ENCODE data around the gene LEPR.
"Not testable (repeated sequence)": the region's sequence is repeated elsewhere in the genome, so short reads cannot be mapped to it uniquely, and the experiment has no call there.

The LEPR gene, protein sequence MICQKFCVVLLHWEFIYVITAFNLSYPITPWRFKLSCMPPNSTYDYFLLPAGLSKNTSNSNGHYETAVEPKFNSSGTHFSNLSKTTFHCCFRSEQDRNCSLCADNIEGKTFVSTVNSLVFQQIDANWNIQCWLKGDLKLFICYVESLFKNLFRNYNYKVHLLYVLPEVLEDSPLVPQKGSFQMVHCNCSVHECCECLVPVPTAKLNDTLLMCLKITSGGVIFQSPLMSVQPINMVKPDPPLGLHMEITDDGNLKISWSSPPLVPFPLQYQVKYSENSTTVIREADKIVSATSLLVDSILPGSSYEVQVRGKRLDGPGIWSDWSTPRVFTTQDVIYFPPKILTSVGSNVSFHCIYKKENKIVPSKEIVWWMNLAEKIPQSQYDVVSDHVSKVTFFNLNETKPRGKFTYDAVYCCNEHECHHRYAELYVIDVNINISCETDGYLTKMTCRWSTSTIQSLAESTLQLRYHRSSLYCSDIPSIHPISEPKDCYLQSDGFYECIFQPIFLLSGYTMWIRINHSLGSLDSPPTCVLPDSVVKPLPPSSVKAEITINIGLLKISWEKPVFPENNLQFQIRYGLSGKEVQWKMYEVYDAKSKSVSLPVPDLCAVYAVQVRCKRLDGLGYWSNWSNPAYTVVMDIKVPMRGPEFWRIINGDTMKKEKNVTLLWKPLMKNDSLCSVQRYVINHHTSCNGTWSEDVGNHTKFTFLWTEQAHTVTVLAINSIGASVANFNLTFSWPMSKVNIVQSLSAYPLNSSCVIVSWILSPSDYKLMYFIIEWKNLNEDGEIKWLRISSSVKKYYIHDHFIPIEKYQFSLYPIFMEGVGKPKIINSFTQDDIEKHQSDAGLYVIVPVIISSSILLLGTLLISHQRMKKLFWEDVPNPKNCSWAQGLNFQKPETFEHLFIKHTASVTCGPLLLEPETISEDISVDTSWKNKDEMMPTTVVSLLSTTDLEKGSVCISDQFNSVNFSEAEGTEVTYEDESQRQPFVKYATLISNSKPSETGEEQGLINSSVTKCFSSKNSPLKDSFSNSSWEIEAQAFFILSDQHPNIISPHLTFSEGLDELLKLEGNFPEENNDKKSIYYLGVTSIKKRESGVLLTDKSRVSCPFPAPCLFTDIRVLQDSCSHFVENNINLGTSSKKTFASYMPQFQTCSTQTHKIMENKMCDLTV

DNA sequence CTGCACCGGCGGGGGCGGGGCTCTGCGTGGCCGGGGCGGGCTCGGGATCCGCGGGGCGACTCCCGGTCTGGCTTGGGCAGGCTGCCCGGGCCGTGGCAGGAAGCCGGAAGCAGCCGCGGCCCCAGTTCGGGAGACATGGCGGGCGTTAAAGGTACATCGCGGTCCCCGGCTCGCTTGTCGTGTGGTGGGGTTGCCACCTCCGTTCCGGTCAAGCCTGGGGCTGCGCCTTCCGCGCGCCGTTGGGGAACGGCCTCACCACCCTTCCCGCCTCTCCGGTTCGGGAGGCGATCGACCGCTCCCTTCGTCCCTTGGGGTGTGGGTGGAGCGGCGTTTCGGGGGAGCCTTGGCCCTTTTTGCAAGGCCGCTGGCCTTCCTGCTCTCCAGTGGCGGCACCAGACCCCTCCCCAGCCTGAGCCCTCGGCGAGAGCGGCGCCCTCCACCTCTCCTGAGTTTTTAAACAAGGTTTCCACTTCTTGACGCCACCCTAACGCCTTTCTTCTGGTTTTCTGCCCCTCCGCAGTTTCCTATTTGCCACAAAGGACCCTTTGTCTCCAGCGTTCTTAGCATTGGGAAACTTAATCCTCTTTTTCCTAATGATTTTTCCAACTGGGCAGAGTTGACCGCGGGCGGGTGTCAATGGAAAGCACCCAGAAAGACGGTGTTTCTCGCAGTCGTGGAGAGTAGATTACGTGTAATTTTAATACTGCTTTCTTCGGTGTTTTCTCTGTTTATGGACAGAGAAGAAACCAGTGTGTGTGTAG, at the start of gene LEPR, which contains the start of gene LEPROT:
Gene LEPR (plus strand): TSS at position 79 of the 761 bp plus-strand sequence. CDS start 144,898 bp downstream, outside the sequence.
Gene LEPROT (plus strand): TSS at position 79 of the 761 bp plus-strand sequence. CDS start 57 bp downstream, at position 136.
- DNase-seq (ENCODE audit: low spot score) = peak; percentile 54

DNA sequence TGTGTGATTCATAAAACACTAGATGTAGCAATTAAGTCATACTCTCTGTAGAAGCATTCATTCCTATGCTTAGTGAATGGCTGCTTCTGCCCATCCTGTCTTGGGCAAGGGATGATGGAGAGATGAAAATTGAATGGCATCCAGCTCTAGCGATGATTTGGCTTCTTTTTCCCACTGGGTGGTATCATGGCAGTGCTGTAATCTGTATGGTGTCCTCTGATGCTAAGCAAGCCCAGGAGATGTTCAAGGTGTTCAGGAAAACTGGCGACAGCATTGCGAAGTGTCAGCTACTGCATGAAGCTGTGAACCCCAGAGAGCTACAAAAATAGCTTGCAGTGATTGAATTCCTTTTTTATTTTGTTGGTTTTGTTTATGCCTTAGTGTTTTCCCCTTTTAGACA, 48.9 kb upstream of the LEPR start:
- no peak for DNase-seq (ENCODE audit: low spot score)

DNA sequence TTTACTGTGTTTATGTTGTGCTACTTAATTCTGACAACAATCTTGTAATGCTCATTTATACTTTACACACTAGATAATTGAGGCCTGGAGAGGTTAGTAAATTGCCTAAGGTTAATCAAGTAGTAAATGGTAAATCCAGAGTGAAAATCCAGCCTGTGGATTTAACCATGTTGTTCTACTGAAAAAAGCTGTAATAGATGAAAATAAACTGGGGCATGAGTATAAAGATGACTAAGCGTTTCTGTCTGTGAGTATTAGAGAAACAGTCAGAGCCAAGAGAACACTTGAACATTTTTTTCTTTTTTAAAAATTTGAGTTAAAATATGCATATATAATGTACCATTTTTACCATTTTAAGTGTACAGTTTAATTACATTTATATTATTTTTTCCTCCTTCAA, 47.9 kb upstream of the LEPR start:
- DNase-seq (ENCODE audit: low spot score) = no peak

DNA sequence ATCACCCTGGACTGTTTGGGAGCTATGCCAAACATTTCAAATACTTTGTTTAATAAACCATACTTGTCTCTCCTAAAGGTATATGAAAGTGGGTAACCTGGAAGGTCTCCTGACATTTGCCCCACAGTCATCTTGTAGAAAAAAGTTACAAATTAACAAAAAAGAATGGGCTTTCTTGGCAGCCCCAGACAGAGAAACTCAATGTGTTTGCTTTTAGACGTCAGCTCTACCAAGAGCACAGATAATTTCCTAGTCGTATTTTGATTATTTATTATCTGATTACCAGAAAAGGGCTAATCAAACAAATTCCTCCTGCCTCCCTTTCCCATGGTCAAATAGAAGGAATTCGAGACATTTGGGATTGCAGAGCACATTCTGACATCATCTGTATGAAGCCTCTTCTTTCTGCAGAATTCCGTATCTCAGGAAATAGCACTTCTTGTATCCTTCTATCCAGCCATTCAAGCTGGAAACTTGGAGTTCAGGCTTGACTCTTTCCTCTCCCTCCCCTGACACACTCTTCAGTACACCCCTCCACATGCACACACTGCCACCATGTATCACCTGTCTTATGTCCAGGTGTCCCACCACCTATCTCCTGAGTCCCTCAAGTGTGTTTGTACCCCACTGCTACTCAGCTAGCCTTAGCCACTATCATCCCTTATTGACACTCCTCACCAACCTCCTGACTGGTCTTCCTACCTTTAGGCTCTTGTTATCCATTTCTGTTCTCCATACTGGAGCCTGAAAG, 42.8 kb upstream of the LEPR start:
- DNase-seq (ENCODE audit: low spot score) = no peak

DNA sequence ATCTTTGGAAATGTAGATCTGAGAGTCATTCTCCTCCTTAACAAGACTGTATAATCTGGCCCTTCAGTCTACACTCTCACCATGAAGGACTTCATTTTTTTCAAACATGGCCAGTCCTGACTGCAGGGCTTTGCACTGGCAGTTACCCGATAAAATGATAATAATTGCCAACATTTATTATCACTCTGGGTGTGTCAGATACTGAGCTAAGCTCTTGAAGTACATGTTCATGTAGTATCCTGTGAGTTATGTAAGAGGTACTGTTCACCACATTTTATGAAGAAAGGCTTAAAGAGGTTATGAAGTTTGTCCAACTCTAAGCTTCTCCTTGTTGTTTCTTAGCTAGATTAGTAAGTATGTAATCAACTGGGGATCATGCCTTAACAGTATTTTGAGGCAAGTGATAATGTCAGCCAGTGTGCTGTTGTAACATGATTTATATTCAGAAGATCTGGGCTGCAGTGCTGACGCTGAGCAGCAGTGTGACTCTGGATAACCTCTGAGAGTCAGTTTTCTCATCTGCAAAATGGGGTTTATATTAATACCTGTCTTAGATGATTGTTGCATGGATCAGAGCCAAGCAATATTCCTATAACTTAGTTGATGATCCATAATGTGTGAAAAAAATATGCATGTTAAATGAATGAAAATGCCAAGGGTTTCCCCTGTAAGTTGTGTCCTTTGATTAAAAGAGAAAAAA, 42.1 kb upstream of the LEPR start:
- no peak for DNase-seq (ENCODE audit: low spot score)

DNA sequence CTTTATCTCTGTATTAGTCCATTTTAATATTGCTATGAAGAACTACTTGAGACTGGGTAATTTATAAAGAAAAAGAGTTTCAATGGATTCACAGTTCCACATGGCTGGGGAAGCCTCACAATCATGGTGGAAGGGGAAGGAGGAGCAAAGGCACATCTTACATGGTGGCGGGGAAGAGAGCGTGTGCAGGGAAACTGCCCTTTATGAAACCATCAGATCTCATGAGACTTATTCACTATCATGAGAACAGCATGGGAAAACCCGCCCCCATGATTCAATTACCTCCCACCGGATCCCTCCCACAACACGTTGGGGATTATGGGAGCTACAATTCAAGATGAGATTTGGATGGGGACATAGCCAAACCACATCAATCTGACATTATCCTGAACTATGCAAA, 36.0 kb upstream of the LEPR start:
- not testable (repeated sequence) for DNase-seq (ENCODE audit: low spot score)

DNA sequence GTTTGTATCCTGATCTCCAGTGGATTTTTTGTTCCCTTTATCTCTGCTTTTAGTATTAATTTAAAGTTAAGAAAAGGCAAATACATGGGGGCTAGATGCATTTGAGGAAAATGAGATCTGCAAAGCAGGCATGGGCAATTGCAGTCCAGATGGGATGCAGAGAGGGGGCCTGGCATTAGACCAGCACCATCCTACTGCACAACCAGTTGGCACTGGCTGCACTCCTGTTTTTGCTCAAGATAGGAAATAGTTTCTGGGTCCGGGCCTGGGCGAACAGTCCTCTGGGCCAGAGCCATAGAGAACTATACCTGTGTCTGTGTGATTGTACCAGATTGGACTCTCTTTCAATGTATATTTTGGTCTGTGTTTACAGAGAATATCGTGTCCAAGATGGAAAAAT, 34.0 kb upstream of the LEPR start:
- no peak for DNase-seq (ENCODE audit: low spot score)

DNA sequence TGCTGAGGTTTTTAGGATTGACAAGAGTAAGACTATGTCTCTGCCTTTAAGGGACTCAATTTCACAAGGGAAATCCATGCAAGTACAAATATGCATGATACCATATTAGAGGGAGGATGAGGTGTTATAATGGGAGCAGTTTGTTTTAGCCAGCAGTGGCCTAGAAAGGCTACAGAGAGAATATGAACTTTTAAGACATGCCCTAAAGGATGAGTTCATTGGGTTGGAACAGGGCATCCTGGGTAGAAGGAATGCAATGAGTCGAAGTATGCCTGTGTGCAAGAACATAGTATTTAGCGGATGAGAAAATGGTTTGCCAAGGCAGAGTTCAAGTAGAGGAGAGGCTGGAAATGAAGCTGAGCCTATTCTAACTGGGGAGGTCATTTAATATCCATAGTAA, 32.6 kb upstream of the LEPR start:
- DNase-seq (ENCODE audit: low spot score) = no peak

DNA sequence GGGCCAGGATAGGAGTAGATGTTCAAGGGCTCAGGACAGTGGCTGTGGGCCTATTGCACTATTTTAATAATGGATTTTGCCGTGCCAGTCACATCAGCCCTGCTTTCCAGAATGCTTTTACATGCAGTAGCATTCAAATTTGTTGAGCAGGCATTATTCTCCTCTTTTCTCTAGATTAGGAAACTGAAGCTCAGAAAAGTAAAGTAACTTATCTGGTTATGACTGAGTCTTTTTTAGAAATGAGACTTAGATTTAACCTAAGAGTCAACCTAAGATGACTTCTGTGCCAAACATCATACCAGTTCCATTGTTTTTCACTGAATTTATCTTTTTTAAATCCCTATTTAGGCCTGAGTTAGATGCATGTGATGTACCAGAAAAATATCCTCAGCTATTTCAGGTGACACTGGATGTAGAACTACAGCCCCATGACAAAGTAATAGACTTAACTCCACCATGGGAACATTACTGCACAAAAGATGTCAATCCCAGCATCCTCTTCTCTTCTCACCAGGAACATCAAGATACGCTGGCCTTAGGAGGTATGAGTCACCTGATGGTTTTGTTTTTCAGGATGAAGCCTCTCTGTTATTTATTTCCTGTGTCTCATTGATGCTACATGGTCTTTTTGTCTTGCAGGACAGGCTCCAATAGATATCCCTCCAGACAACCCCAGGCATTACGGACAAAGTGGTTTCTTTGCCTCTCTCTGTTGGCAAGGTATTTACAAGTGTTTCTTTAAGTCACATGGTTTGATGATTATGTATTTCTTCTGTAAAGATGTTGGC, 31.4 kb upstream of the LEPR start:
- DNase-seq (ENCODE audit: low spot score) = peak; percentile 1

DNA sequence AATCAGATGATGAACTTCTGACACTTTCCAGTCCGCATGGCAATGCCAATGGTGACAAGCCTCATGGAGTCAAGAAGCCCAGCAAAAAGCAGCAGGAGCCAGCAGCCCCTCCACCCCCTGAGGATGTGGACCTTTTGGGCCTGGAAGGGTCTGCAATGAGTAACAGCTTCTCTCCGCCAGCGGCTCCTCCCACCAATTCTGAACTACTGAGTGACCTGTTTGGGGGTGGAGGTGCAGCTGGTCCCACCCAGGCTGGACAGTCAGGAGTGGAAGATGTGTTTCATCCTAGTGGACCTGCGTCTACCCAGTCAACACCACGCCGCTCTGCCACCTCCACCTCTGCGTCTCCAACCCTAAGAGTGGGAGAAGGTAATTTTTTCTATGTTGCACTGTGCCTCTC, 28.0 kb upstream of the LEPR start:
- DNase-seq (ENCODE audit: low spot score) = no peak

DNA sequence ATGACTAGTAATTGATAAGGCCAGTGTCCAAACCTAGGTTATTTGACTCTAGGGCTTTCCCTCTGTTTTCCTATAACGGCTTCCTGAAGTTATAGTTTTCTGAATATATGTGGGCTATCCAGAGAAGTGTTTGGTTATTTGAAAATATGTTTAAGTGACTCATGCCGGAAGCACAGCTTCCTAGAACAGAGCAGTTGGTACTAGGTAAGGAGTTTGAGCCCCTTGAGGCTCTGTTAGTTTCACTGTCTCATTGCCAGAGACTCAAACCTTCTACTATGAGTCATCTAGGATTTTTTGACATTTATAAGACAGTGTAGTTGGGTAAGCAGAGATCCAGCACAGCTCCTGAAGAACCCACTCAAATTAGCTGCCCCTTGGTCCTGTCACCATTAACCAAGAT, 27.1 kb upstream of the LEPR start:
- DNase-seq (ENCODE audit: low spot score) = no peak

DNA sequence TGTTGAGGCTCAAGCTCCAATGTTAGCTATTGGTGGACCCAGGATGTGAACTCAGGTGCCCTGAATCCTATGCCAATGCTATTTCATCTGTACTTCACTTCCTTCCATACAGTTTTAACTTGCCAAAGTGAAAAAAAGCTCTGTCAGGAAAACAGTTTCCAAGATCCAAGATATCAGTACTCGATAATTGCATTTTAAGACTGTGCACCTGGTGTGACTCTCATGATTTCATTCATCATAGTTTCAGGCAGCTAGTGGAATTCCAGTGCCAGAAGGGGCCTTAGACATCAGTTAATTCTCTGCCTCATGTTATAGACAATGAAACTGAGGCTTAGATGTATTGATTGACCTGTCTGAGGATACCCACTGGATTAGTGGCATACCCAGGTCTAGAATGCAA, 26.5 kb upstream of the LEPR start:
- no peak for DNase-seq (ENCODE audit: low spot score)

DNA sequence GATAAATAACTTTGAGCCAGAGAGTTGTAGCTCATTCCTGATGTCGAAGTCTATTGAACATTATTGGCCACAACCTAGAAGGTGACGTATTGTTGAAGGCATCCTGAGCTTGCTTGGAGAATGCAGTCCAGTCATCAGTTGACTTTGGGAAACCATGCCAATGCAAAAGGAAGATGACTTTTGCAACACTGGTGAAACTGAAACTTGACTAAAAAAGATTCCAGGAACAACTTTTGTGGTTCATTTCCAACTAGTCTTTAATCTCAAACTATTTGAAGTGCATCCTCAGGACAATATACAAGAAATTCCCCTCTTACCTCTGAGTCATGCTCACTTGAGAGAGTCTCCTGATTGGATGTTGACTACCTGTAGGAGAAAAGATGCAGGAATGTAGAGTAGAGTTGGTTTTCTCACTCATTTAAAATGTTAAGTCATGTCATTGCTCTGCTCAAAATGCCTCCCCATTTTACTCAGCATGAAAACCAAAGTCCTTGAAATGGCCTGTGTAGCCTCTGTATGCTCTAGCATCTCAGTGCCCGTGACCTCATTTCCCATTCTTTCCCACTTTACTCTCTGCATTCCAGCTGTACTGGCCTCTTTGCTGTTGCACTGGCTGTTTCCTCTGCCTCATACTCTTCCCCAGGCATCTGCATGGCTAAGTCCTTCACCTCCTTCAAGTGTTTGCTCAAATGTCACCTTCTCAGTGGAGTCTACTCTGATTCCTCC, 24.4 kb upstream of the LEPR start:
- no peak for DNase-seq (ENCODE audit: low spot score)

DNA sequence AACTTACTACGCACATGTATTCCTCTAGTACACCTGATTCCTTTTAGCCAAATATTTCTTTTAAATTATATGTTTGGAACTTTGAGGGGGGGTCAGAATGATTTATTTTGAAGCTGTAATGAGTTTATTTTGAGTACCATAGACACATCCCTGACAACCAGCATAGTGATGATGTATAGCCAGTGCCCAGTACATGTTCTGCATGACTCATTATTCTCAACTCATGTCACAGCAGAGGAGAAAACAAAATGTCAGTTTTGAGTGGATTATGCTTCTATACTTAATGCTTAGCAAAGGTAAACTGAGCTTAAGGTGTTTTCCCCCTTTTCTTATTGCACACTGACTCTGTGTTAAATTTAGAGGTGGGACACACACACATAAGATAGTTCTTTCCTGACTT, 22.4 kb upstream of the LEPR start:
- DNase-seq (ENCODE audit: low spot score) = no peak

DNA sequence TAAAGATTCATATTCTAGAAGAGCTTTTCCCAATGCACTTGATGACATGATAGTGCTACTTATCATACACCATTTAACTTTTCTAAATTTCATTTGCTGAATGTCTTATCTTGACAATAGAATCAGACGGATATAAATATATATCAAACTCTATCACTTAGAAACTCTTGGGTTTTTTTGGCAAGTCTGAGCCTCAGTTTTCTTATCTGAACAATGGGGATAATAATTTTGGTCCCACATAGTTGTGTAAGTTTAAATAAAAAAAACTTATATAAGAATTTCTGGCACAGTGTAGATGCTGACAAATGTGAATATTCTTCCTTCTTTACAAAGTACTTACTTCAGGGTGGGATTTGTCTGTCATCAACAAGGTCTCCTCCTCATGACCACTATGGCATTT, 21.5 kb upstream of the LEPR start:
- DNase-seq (ENCODE audit: low spot score) = no peak

DNA sequence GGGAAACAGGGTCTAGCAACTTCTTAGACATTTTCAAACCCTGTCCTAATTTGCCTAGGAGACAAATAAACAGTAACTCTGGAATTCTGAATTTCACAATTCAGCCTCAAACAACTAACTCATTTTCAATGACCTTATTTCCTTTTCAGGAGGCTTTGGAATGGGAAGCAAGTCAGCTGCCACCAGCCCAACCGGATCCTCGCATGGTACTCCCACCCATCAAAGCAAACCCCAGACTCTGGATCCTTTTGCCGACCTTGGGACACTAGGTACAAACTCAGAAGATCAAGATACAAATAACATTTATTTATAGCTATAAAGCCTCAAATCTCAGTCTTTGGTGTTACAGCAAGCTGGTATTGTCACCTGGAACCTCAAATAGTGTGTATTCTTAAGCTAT, 18.9 kb upstream of the LEPR start:
- no peak for DNase-seq (ENCODE audit: low spot score)

DNA sequence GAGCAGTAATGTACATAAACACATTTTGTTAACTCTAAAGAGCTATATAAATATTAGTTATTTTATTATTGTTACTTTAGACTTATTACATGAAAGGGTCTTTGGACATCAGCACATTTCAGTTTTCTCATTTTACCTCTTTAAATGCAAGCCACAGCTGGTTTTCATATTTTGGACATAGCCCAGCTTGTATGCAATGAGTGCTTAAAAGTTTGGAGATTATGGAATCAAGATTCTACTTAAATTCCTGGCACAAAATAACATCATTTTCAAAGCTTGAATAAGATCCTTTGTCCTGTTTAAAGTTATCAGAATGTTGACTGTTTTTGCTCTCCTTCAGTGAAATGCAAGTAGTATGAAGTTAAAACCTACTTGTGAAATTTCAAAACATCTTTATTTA, 15.5 kb upstream of the LEPR start:
- DNase-seq (ENCODE audit: low spot score) = no peak

DNA sequence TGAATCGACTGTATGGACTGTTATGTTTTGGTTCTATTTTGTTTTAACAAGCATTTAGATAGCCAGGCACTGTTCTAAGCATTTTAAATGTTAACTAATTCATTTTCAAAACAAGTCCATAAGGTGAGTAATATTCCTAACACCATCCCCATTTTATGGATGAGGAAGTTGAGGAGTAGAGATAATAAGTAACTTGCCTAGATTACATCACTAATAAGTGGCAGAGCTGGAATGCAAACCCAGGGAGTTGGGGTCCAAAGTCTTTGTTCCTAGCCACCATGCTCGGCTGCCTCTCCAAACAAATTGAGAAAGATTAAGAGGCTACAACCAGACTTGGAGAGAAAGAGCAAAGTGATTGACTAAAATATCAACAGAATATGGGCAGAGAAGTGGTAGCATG, 12.6 kb upstream of the LEPR start:
- no peak for DNase-seq (ENCODE audit: low spot score)

DNA sequence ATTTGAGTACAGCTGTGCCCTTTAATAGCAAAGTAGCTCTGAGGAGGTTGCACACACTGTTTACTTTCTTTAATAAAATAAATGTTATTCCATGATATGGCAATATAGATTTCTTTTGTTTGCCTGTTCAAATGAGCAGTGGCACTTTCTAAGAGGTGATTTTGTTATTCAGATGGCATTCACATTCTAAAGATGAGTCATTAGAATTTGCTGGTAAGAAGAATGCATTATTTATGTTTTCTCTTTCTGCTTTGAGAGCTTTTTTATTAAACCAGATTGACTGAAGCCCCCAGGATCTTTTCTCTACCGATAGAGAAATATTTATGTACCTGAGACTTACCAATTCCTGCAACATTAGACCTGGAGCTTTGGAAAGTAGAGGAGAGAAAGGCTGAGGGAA, 11.2 kb upstream of the LEPR start:
- no peak for DNase-seq (ENCODE audit: low spot score)

Measured in SW480 (cell line).